Activated B cell treated with CpG ODN at 0.5 μM for 24 hours (primary cell): Measurements from ENCODE around the gene ERAP2. TPM values are rescaled to one million over a fixed set of nuclear protein-coding genes. Genes with fewer than 3 reads are reported as not detected.

ENCODE experiments used
- ATAC-seq: fragments of 200-7000 bp; cut with Tn5 transposase; one replicate; pipeline ENCODE4 v1.10.0; 2021; ENCODE audit warnings: low read depth, mild to moderate bottlenecking, moderate library complexity
- CTCF ChIA-PET: fragments of 350-600 bp; sonication (Branson Sonifier 250); formaldehyde crosslinking; loops from one replicate; lab custom pipeline; 2021; ENCODE audit warnings: antibody characterized with exemption; lab: Charles Lee
- POLR2A ChIA-PET: fragments of 350-600 bp; sonication (Branson Sonifier 250); formaldehyde crosslinking; loops from one replicate; lab custom pipeline; 2021; ENCODE audit warnings: antibody characterized with exemption; lab: Charles Lee
- DNase-seq: peaks from one replicate; pipeline ENCODE4 v3.0.0; 2022
- H3K27ac Mint-ChIP-seq: one replicate; pipeline ENCODE4 v1.8.0; 2020; ENCODE audit warnings: mixed read lengths
- H3K27me3 Mint-ChIP-seq: one replicate; pipeline ENCODE4 v1.8.0; 2021; ENCODE audit warnings: mixed read lengths
- H3K36me3 Mint-ChIP-seq: one replicate; pipeline ENCODE4 v1.8.0; 2021; ENCODE audit warnings: low read depth, mixed read lengths
- H3K4me1 Mint-ChIP-seq: one replicate; pipeline ENCODE4 v1.8.0; 2021; ENCODE audit warnings: mixed read lengths
- H3K4me3 Mint-ChIP-seq: one replicate; pipeline ENCODE4 v1.8.0; 2020; ENCODE audit warnings: mild to moderate bottlenecking, mixed read lengths
- H3K9me3 Mint-ChIP-seq: one replicate; pipeline ENCODE4 v1.8.0; 2020; ENCODE audit warnings: mixed read lengths
- intact Hi-C: fragments of 100-400 bp; cut with micrococcal nuclease; formaldehyde crosslinking; loops from one replicate; pipeline ENCODE4 v1.15.1; 2024
- total RNA-seq: library from RNA; stranded (reverse); gene quantifications from 2 replicates; pipeline ENCODE4 v1.2.3, GENCODE V29; 2022
- TF ChIP-seq, protein P1 (sequence below): fragments of 200-600 bp; IDR thresholded peaks from one replicate; pipeline ENCODE4 v1.8.0; 2022; ENCODE audit warnings: antibody characterized with exemption, mild to moderate bottlenecking

The ERAP2 gene
- total RNA-seq, 1 donor from 2014 or later: 80.9 TPM

DNA sequence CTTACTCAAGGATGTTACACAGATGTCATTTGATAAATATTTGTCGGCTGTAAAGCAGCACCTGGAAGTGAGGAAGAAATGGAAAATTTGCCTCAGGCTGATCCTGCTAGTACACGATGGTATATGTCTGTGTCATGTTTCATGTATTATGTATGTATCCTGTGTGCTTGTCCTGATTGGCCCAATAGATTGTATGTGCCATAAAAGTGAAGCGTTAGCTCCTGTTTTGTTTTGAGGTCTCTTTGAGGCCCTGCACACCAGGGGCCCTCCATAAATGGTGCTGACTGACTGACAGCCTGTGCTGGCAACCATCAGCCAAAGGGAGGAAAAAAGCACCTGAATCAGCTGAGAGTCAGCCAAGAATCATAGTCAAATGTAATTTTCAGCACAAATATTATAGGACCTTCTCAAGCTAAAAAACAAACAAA is 47.7 kb downstream of the ERAP2 start:
- CTCF ChIA-PET: interaction anchor here (1.0 to 1.5 kb wide), 3 partner anchors 39 to 219 kb away, joined by 3 to 5 read pairs (median 3); partner anchors contain the start of gene LIX1
- Mint-ChIP-seq H3K4me3 (no peak overlapping the region), H3K9me3 (no peaks in the 10 kb centered on the region), H3K36me3 (peaks cover 11% of the 10 kb centered on the region), H3K27me3 (no peaks in the 10 kb centered on the region), H3K4me1 (peaks cover 72% of the 10 kb centered on the region), H3K27ac (peak overlapping the region; percentile 36)
- POLR2A ChIA-PET: interaction anchor here (0.9 to 2.9 kb wide), 4 partner anchors 12 to 50 kb away, joined by 4 to 11 read pairs (median 8); partner anchors contain the start of genes ERAP2 and LNPEP
- ATAC-seq (no peak), DNase-seq (no peak)
- intact Hi-C loops: no loop called here
- TF ChIP-seq, protein P1, sequence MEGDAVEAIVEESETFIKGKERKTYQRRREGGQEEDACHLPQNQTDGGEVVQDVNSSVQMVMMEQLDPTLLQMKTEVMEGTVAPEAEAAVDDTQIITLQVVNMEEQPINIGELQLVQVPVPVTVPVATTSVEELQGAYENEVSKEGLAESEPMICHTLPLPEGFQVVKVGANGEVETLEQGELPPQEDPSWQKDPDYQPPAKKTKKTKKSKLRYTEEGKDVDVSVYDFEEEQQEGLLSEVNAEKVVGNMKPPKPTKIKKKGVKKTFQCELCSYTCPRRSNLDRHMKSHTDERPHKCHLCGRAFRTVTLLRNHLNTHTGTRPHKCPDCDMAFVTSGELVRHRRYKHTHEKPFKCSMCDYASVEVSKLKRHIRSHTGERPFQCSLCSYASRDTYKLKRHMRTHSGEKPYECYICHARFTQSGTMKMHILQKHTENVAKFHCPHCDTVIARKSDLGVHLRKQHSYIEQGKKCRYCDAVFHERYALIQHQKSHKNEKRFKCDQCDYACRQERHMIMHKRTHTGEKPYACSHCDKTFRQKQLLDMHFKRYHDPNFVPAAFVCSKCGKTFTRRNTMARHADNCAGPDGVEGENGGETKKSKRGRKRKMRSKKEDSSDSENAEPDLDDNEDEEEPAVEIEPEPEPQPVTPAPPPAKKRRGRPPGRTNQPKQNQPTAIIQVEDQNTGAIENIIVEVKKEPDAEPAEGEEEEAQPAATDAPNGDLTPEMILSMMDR: no peak

GRCh38 chr5:96926276-96926675 is 50.0 kb downstream of the ERAP2 start:
- no peak overlapping the region for H3K4me3 Mint-ChIP-seq
- H3K9me3 Mint-ChIP-seq: no peaks in the 10 kb centered on the region
- intact Hi-C loops: loop anchor here (1.0 kb wide), 1 partner anchor 9 kb away; no protein-coding TSS in a partner anchor
- ATAC-seq: no peak
- ChIA-PET POLR2A (interaction anchor here (1.8 kb wide), 1 partner anchor 30 kb away, joined by 5 read pairs; no protein-coding TSS in a partner anchor), CTCF (no interaction called here)
- peaks cover 1% of the 10 kb centered on the region for H3K36me3 Mint-ChIP-seq
- no peaks in the 10 kb centered on the region for H3K27me3 Mint-ChIP-seq
- H3K27ac Mint-ChIP-seq: peak overlapping the region; percentile 69
- TF ChIP-seq, protein P1: no peak
- DNase-seq: no peak
- H3K4me1 Mint-ChIP-seq: peaks cover 77% of the 10 kb centered on the region

DNA sequence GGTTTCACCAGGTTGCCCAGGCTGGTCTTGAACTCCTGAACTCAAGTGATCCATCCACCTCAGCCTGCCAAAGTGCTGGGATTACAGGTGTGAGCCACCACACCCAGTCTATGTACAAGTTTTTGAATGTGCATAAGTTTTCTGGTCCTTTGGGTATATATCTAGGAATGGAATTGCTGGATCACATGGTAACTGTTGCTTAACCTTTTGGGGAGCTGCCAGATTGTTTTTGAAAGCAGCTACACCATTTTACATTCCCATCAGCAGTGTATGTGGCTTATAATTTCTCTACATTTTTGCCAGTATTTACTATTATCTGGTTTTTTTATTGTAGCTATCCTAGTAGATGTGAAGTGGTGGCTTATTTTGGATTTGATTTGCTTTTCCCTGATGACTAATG is 50.7 kb downstream of the ERAP2 start:
- ChIA-PET POLR2A (interaction anchor here (1.8 kb wide), 1 partner anchor 30 kb away, joined by 5 read pairs; no protein-coding TSS in a partner anchor), CTCF (no interaction called here)
- H3K9me3 Mint-ChIP-seq: no peaks in the 10 kb centered on the region
- DNase-seq (no peak), ATAC-seq (no peak)
- H3K4me1 Mint-ChIP-seq: peaks cover 78% of the 10 kb centered on the region
- no peaks in the 10 kb centered on the region for H3K27me3 Mint-ChIP-seq
- peaks cover 1% of the 10 kb centered on the region for H3K36me3 Mint-ChIP-seq
- intact Hi-C loops: no loop called here
- TF ChIP-seq, protein P1: no peak
- no peak overlapping the region for H3K4me3 Mint-ChIP-seq
- H3K27ac Mint-ChIP-seq: no peak overlapping the region

- Mint-ChIP-seq H3K27me3 (no peaks in the 10 kb centered on the region), H3K9me3 (no peaks in the 10 kb centered on the region), H3K4me1 (peaks cover 83% of the 10 kb centered on the region), H3K4me3 (no peak overlapping the region), H3K27ac (peak overlapping the region; percentile 56), H3K36me3 (peaks cover 2% of the 10 kb centered on the region)
- intact Hi-C loops: no loop called here
- TF ChIP-seq, protein P1: no peak
- DNase-seq (no peak), ATAC-seq (no peak)
- ChIA-PET POLR2A (interaction anchor here (0.6 to 3.1 kb wide), 2 partner anchors 58 to 80 kb away, joined by 7 to 26 read pairs; no protein-coding TSS in a partner anchor), CTCF (no interaction called here)
Measured at GRCh38 chr5:96928931-96929708, 52.8 kb downstream of the ERAP2 start.

GRCh38 chr5:96930058-96930457 is 53.8 kb downstream of the ERAP2 start:
- H3K27ac Mint-ChIP-seq: peak overlapping the region; percentile 63
- H3K4me3 Mint-ChIP-seq: no peak overlapping the region
- TF ChIP-seq, protein P1: no peak
- intact Hi-C loops: no loop called here
- no peaks in the 10 kb centered on the region for H3K27me3 Mint-ChIP-seq
- no peak for ATAC-seq
- POLR2A ChIA-PET: interaction anchor here (2.6 to 3.1 kb wide), 2 partner anchors 59 to 122 kb away, joined by 26 read pairs; partner anchors contain the start of gene ERAP1
- no peak for DNase-seq
- no peaks in the 10 kb centered on the region for H3K9me3 Mint-ChIP-seq
- peaks cover 84% of the 10 kb centered on the region for H3K4me1 Mint-ChIP-seq
- CTCF ChIA-PET: interaction anchor here (1.0 to 2.7 kb wide), 2 partner anchors 61 to 231 kb away, joined by 3 to 15 read pairs; no protein-coding TSS in a partner anchor
- H3K36me3 Mint-ChIP-seq: peaks cover 10% of the 10 kb centered on the region
